GM19438 (cell line): Measurements from ENCODE around the gene RREB1.

Source experiments
- ATAC-seq: cut with Tn5 transposase; IDR thresholded peaks from one replicate; pipeline ENCODE4 v1.9.1; 2021; ENCODE audit warnings: low read depth; ENCODE audit not compliant: unreplicated experiment

Gene RREB1

GRCh38 chr6:7159790-7160525 is 52.2 kb downstream of the RREB1 start:
- ATAC-seq, result no peak

DNA sequence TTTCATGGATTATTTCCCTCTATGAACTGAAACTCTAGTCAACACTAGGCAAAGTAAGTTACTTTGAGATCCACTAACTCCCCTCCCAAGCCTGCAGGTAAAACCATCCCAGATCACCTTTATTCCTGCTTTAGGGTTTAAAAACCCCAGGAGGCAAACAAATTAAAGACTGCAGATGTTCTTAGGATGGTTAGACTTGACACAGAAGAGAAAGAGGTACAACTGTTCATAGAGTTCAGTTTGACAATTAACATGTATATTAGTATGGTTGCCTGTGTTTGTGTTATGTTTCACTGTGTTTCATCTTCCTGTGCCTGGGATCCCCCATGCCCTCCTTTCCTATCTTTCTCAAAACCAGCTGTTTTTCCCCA is 53.5 kb downstream of the RREB1 start:
- no peak for ATAC-seq

DNA sequence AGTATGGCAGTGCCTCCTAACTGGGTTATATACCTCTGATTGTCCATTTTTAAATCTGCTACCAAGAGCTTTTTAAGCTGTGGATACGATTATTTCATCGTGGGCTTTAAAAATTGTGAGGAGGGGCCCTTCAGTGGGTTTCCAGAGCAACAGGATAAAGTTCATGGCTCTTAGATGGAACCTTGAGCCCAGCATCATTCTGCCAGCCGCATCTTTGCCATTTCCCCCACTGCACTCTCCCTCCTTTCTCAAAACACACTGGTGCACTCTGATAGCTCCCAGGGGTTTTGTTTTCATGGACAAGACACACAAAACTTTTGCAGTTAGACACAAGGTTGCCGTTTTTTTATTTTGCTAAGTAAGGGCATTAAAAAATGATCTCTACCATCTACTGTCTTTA is 54.1 kb downstream of the RREB1 start:
- ATAC-seq, result no peak

DNA sequence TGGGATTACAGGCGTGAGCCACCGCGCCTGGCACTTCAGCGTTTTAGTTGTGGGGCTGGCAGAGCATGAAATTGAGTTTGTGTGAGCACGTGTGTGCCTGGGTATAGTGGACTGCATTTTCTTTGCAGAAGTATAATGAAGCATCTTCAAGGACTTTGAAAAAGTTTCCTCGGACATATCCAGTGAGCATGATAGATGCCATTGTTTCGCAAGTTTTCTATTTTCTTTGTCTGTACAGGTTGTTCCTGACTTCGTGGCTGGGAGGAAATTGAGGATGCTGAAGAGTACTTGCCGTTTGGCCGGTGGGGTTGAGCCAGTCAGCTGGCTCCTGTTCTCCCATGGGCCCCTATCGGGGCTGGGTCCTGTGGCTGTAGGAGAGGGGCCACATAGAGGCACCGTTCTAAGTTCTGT is 55.9 kb downstream of the RREB1 start:
- no peak for ATAC-seq

DNA sequence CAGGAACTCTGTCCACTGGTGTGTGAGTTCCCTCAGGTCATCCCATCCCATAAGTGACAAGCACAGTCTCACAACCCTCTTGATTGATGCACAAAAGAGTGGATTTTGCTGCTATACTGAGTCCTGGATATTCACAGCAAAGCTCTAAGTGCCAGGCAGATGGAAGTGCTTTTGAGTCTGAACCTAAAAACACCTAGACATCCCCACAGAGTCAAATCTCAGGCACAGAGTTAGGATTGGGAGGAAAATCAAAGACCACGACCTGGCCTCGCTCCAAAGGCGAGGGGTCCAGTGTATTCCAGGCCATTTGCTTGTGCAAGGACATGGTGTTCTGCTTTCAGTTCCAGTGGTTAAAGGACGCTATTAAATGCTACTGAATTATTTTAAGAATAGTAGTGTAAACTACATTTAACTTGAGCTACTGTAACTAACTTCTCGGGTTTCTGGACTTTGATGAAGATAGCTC is 56.8 kb downstream of the RREB1 start:
- no peak for ATAC-seq

DNA sequence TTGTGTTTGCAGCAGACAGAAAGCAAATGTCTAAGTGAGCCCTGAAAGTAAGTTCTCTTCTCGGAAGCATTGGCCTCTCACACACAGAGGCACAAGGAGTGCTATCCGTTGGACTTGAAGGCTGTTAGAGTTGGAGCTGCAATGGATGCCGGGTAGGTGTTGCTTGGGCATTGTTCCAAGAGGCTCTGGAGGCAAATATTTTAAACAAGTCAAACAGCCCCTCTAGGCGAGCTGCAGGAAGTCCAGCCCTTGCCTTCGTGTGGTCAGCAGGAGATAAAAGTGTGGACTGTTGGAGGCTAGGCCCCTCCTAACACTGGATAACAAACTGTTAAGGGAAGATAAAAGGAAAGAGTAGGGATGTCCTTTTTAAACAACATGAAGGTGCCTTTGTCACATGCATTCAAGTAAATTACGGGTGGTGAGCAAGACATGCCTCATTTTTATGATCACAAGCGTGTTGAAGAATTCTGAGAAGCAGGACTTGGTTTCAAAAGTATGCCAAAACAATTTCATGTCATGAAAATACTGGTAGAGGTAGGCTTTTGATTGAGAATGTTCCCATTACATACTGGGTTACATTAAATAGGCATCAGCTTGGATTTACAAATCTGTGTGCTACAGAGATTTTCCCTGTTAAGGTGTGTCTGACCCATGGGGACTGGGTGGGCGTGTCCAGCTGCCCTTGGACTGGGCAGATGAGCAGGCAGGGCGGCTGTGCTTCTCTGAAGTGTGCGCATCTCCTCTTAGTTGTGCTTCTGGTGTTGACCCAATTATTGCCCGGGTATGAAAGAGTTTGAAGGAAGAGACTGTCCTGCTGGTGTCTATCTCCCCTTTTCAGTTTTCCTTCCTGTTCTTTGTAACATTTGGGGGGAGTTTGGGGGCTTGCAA is 57.5 kb downstream of the RREB1 start:
- no peak for ATAC-seq

DNA sequence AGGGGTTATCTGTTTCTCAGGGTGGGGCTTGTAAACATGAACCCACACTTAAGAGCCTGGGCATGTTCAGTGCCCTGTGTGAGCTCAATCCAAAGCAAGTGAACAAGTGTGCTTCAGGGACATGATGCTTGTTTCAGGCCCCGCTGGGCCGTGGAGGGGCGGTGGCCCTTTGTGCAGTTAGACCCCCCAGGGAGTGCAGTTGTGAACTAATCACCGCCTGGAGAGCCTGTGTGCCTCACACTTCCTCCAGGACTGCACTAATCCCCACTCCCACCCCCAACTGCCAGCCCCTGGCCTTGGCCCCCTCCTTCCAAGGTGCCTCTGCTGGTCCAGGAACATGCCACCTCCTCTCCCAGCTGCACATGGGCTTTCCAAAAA is 58.1 kb downstream of the RREB1 start:
- no peak for ATAC-seq

GRCh38 chr6:7166410-7167293 is 58.9 kb downstream of the RREB1 start:
- no peak for ATAC-seq

DNA sequence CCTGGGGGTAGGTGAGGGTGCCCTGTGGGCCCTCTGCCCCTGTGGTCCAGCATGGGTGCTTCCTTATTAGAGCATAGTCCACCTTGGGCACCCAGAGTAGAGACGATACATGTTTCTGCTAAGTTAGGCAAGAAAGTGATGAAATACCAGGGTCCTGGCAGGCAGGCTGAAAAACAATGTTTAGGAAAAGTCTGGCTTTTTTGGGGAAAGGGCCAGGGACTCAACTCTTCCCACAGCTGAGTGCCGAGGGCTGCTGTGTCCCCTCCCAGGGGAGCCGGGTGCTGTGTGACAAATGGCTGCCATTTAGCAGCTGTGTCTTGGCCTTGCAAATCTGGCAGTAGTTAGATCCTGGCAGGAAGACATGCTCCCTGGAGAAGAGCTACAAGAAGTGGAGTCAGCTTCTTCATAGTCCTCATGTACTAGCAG is 61.5 kb downstream of the RREB1 start:
- no peak for ATAC-seq

DNA sequence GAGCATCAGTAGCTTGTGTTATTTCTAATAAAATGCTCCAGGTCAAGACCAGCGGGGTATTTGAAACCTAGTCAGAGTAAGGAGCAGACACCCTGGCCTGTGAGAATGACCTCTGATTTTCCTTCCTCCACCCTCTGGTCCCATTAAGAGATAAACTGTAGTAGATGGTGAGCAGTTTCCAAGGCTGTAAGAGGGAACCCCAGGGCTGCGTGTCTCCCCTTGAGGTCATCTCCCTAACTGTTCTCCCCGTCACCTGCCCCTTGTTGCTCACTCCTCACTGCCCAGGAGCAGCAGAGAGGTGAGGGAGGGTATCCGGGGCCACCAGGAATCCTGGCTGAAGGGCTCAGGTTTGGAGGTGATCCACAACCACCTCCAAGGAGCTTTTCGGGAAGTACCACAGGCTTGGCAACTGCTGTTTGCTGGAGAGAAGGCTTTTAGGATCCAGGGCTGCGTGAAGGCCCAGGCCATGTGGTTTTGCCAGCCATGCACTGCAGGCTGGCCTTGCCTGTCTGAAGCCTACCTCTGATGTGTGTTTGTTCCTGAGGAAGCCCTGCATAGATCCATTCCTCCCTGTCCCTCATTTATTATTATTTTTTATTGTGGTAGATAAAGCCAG is 62.5 kb downstream of the RREB1 start:
- no peak for ATAC-seq

DNA sequence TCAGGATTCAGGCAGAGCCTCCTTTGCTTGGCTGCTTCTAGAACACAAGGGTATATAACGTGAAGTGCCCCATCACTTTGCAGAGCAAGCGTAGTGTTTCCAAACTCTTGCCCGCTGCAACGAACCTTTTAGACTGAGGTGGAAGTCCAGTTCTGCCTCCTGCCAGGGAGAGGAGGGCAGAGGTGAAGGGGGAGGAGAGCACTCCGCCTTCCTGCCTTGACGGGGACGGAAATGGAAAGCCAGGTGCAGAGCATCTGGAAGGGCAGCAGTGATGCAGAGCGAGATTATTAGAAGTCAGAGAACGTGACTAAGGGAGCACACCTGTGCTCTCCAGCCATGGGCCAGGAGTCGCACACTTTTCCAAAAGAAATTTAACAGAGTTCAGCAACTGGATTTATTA is 63.4 kb downstream of the RREB1 start:
- ATAC-seq, result no peak

GRCh38 chr6:7171733-7172132 is 64.0 kb downstream of the RREB1 start:
- ATAC-seq, result no peak

GRCh38 chr6:7172649-7173048 is 64.9 kb downstream of the RREB1 start:
- ATAC-seq, result no peak

DNA sequence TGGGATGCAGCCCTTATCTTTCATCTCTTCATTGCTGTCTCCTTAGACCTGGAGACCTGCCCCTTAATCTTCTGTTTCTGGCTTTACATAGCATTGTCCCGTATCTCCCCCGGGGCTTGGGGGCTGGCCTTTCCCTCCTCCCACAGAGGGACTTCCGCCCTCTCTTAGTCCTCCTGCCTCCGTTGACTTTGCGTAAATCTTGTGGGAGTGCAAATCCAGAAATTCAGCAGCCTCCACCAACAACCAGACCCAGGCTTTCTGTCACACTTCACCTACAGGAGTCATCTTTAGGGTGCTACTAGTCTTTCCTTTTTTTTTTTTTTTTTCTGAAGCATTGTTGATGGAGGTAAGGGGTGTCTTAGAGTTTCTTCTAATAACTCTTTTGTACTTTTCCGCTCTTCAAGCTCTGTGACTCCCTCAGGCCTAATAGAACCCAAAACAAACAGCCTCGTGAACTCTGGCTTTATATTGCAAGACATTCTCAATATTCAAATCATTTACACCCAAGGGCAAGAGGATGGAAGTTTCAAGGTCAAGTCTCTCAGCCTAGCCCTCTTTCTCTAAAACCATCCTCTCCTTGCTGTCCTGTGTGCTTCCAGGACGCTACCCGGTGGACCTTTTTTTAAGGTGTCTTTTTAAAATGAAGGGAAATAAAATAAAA is 66.2 kb downstream of the RREB1 start:
- ATAC-seq, result no peak

GRCh38 chr6:7175462-7175861 is 67.7 kb downstream of the RREB1 start:
- no peak for ATAC-seq

DNA sequence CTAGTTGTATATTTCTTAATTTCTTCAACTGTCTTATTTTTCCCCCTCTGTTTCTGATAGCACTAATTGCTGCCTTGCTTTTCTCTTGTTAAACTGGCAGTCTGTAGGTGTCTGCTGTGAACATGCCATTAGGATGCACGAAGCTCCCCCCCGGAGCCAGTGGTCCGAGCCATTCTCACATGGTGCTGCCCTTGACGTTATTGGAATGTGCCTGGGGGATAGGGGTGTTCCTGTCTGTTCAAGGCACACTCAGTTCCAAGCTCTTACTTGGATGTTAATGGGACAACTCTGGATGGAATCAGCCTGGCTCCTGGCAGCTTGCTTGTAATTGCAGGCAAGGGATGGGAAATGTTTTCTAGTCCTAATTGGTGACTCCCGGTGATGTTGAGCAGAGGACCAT is 68.4 kb downstream of the RREB1 start:
- ATAC-seq, result no peak

DNA sequence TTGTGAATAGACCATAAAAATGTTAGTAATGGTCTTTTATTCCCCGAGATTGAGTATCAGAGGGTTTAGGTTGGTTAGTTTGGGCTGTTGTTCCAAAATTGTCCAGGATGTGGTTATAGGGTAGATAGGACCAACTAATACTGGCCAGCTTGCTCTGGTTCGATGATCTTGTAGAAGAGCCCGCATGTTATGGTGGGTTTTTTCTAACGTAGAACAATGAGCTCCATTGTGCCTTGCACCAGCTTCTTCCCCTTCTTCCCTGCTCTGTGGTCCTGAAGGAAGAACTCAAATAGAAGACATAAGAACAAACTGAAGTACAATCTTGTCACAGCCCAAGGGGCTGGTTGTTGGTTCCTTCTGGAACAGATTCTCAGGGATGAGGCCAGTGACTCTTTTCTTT is 70.5 kb downstream of the RREB1 start:
- ATAC-seq, result no peak

- no peak for ATAC-seq
These were observed 73.0 kb downstream of the RREB1 start for GRCh38 chr6:7180751-7181150.

- no peak for ATAC-seq
These were observed 75.9 kb downstream of the RREB1 start for GRCh38 chr6:7183707-7184106.

GRCh38 chr6:7184502-7184901 is 76.7 kb downstream of the RREB1 start:
- no peak for ATAC-seq
